Measurements from ENCODE around the gene ATP1B1.

Gene ATP1B1

GRCh38 chr1:169137357-169137756, 30.9 kb downstream of the ATP1B1 start:
- Histone ChIP-seq H3K4me3 (ENCODE audit: low read length in 2 of 2) (no peak overlapping the region), H3K27me3 (ENCODE audit: control insufficient read depth in 2 of 2, insufficient read depth in 2 of 2, low read length in 2 of 2) (no peaks in the 10 kb centered on the region), H3K27ac (ENCODE audit: low read depth in 2 of 2, low read length in 2 of 2) (no peak overlapping the region), H3K9me3 (ENCODE audit: control insufficient read depth in 2 of 2, low read length in 2 of 2) (no peaks in the 10 kb centered on the region), H3K4me1 (ENCODE audit: control insufficient read depth in 2 of 2, insufficient read depth in 2 of 2, low read length in 2 of 2) (no peaks in the 10 kb centered on the region), H3K9ac (ENCODE audit: low read depth in 1 of 2, low read length in 2 of 2) (no peak overlapping the region), H3K36me3 (ENCODE audit: control insufficient read depth in 2 of 2, insufficient read depth in 2 of 2, low read length in 2 of 2) (peaks cover 14 to 16% of the 10 kb centered on the region in 2 donors)

GRCh38 chr1:169138866-169139670, 32.6 kb downstream of the ATP1B1 start:
- no peak overlapping the region for H3K4me3 ChIP-seq (ENCODE audit: low read length in 2 of 2)
- H3K9ac ChIP-seq (ENCODE audit: low read depth in 1 of 2, low read length in 2 of 2) = no peak overlapping the region
- no peak overlapping the region for H3K27ac ChIP-seq (ENCODE audit: low read depth in 2 of 2, low read length in 2 of 2)
- H3K4me1 ChIP-seq (ENCODE audit: control insufficient read depth in 2 of 2, insufficient read depth in 2 of 2, low read length in 2 of 2) = no peaks in the 10 kb centered on the region
- no peaks in the 10 kb centered on the region for H3K9me3 ChIP-seq (ENCODE audit: control insufficient read depth in 2 of 2, low read length in 2 of 2)
- H3K27me3 ChIP-seq (ENCODE audit: control insufficient read depth in 2 of 2, insufficient read depth in 2 of 2, low read length in 2 of 2) = no peaks in the 10 kb centered on the region
- no peaks in the 10 kb centered on the region for H3K36me3 ChIP-seq (ENCODE audit: control insufficient read depth in 2 of 2, insufficient read depth in 2 of 2, low read length in 2 of 2)

- no peaks in the 10 kb centered on the region for H3K9me3 ChIP-seq (ENCODE audit: control insufficient read depth in 2 of 2, low read length in 2 of 2)
- H3K27ac ChIP-seq (ENCODE audit: low read depth in 2 of 2, low read length in 2 of 2) = no peak overlapping the region
- H3K9ac ChIP-seq (ENCODE audit: low read depth in 1 of 2, low read length in 2 of 2) = no peak overlapping the region
- no peak overlapping the region for H3K4me3 ChIP-seq (ENCODE audit: low read length in 2 of 2)
- no peaks in the 10 kb centered on the region for H3K36me3 ChIP-seq (ENCODE audit: control insufficient read depth in 2 of 2, insufficient read depth in 2 of 2, low read length in 2 of 2)
- H3K27me3 ChIP-seq (ENCODE audit: control insufficient read depth in 2 of 2, insufficient read depth in 2 of 2, low read length in 2 of 2) = no peaks in the 10 kb centered on the region
- H3K4me1 ChIP-seq (ENCODE audit: control insufficient read depth in 2 of 2, insufficient read depth in 2 of 2, low read length in 2 of 2) = peaks cover 0 to 3% of the 10 kb centered on the region in 2 donors
Measured at GRCh38 chr1:169141356-169141755, 34.9 kb downstream of the ATP1B1 start.

GRCh38 chr1:169142129-169142528, 35.6 kb downstream of the ATP1B1 start:
- H3K27ac ChIP-seq (ENCODE audit: low read depth in 2 of 2, low read length in 2 of 2) = no peak overlapping the region
- no peaks in the 10 kb centered on the region for H3K36me3 ChIP-seq (ENCODE audit: control insufficient read depth in 2 of 2, insufficient read depth in 2 of 2, low read length in 2 of 2)
- no peaks in the 10 kb centered on the region for H3K9me3 ChIP-seq (ENCODE audit: control insufficient read depth in 2 of 2, low read length in 2 of 2)
- no peak overlapping the region for H3K4me3 ChIP-seq (ENCODE audit: low read length in 2 of 2)
- no peak overlapping the region for H3K9ac ChIP-seq (ENCODE audit: low read depth in 1 of 2, low read length in 2 of 2)
- H3K27me3 ChIP-seq (ENCODE audit: control insufficient read depth in 2 of 2, insufficient read depth in 2 of 2, low read length in 2 of 2) = no peaks in the 10 kb centered on the region
- peaks cover 0 to 3% of the 10 kb centered on the region in 2 donors for H3K4me1 ChIP-seq (ENCODE audit: control insufficient read depth in 2 of 2, insufficient read depth in 2 of 2, low read length in 2 of 2)

- no peaks in the 10 kb centered on the region for H3K9me3 ChIP-seq (ENCODE audit: control insufficient read depth in 2 of 2, low read length in 2 of 2)
- no peak overlapping the region for H3K9ac ChIP-seq (ENCODE audit: low read depth in 1 of 2, low read length in 2 of 2)
- no peaks in the 10 kb centered on the region for H3K27me3 ChIP-seq (ENCODE audit: control insufficient read depth in 2 of 2, insufficient read depth in 2 of 2, low read length in 2 of 2)
- peaks cover 3 to 5% of the 10 kb centered on the region in 2 donors for H3K4me1 ChIP-seq (ENCODE audit: control insufficient read depth in 2 of 2, insufficient read depth in 2 of 2, low read length in 2 of 2)
- H3K4me3 ChIP-seq (ENCODE audit: low read length in 2 of 2) = no peak overlapping the region
- no peak overlapping the region for H3K27ac ChIP-seq (ENCODE audit: low read depth in 2 of 2, low read length in 2 of 2)
- no peaks in the 10 kb centered on the region for H3K36me3 ChIP-seq (ENCODE audit: control insufficient read depth in 2 of 2, insufficient read depth in 2 of 2, low read length in 2 of 2)
Measured at GRCh38 chr1:169143346-169143745, 36.9 kb downstream of the ATP1B1 start.

- Histone ChIP-seq H3K36me3 (ENCODE audit: control insufficient read depth in 2 of 2, insufficient read depth in 2 of 2, low read length in 2 of 2) (no peaks in the 10 kb centered on the region), H3K27me3 (ENCODE audit: control insufficient read depth in 2 of 2, insufficient read depth in 2 of 2, low read length in 2 of 2) (no peaks in the 10 kb centered on the region), H3K4me3 (ENCODE audit: low read length in 2 of 2) (no peak overlapping the region), H3K4me1 (ENCODE audit: control insufficient read depth in 2 of 2, insufficient read depth in 2 of 2, low read length in 2 of 2) (peaks cover 3 to 6% of the 10 kb centered on the region in 2 donors), H3K27ac (ENCODE audit: low read depth in 2 of 2, low read length in 2 of 2) (no peak overlapping the region), H3K9ac (ENCODE audit: low read depth in 1 of 2, low read length in 2 of 2) (no peak overlapping the region), H3K9me3 (ENCODE audit: control insufficient read depth in 2 of 2, low read length in 2 of 2) (no peaks in the 10 kb centered on the region)
Measured at GRCh38 chr1:169143984-169144383, 37.5 kb downstream of the ATP1B1 start.

GRCh38 chr1:169144941-169145626, 38.6 kb downstream of the ATP1B1 start:
- H3K4me1 ChIP-seq (ENCODE audit: control insufficient read depth in 2 of 2, insufficient read depth in 2 of 2, low read length in 2 of 2) = peaks cover 3 to 7% of the 10 kb centered on the region in 2 donors
- no peaks in the 10 kb centered on the region for H3K9me3 ChIP-seq (ENCODE audit: control insufficient read depth in 2 of 2, low read length in 2 of 2)
- H3K9ac ChIP-seq (ENCODE audit: low read depth in 1 of 2, low read length in 2 of 2) = no peak overlapping the region
- no peak overlapping the region for H3K4me3 ChIP-seq (ENCODE audit: low read length in 2 of 2)
- no peaks in the 10 kb centered on the region for H3K27me3 ChIP-seq (ENCODE audit: control insufficient read depth in 2 of 2, insufficient read depth in 2 of 2, low read length in 2 of 2)
- no peaks in the 10 kb centered on the region for H3K36me3 ChIP-seq (ENCODE audit: control insufficient read depth in 2 of 2, insufficient read depth in 2 of 2, low read length in 2 of 2)
- H3K27ac ChIP-seq (ENCODE audit: low read depth in 2 of 2, low read length in 2 of 2) = no peak overlapping the region

- H3K27me3 ChIP-seq (ENCODE audit: control insufficient read depth in 2 of 2, insufficient read depth in 2 of 2, low read length in 2 of 2) = no peaks in the 10 kb centered on the region
- H3K36me3 ChIP-seq (ENCODE audit: control insufficient read depth in 2 of 2, insufficient read depth in 2 of 2, low read length in 2 of 2) = no peaks in the 10 kb centered on the region
- H3K4me3 ChIP-seq (ENCODE audit: low read length in 2 of 2) = no peak overlapping the region
- no peaks in the 10 kb centered on the region for H3K9me3 ChIP-seq (ENCODE audit: control insufficient read depth in 2 of 2, low read length in 2 of 2)
- no peak overlapping the region for H3K9ac ChIP-seq (ENCODE audit: low read depth in 1 of 2, low read length in 2 of 2)
- no peak overlapping the region for H3K27ac ChIP-seq (ENCODE audit: low read depth in 2 of 2, low read length in 2 of 2)
- H3K4me1 ChIP-seq (ENCODE audit: control insufficient read depth in 2 of 2, insufficient read depth in 2 of 2, low read length in 2 of 2) = peaks cover 9 to 21% of the 10 kb centered on the region in 2 donors
Measured at GRCh38 chr1:169146576-169147214, 40.2 kb downstream of the ATP1B1 start.

GRCh38 chr1:169148472-169149252, 42.2 kb downstream of the ATP1B1 start:
- Histone ChIP-seq H3K4me3 (ENCODE audit: low read length in 2 of 2) (no peak overlapping the region), H3K9me3 (ENCODE audit: control insufficient read depth in 2 of 2, low read length in 2 of 2) (no peaks in the 10 kb centered on the region), H3K9ac (ENCODE audit: low read depth in 1 of 2, low read length in 2 of 2) (no peak overlapping the region), H3K27ac (ENCODE audit: low read depth in 2 of 2, low read length in 2 of 2) (no peak overlapping the region), H3K4me1 (ENCODE audit: control insufficient read depth in 2 of 2, insufficient read depth in 2 of 2, low read length in 2 of 2) (peaks cover 9 to 21% of the 10 kb centered on the region in 2 donors), H3K27me3 (ENCODE audit: control insufficient read depth in 2 of 2, insufficient read depth in 2 of 2, low read length in 2 of 2) (no peaks in the 10 kb centered on the region), H3K36me3 (ENCODE audit: control insufficient read depth in 2 of 2, insufficient read depth in 2 of 2, low read length in 2 of 2) (no peaks in the 10 kb centered on the region)
